GM18867 (cell line): ENCODE results near the gene ARHGAP23.
"Not testable (repeated sequence)": the region's sequence is repeated elsewhere in the genome, so short reads cannot be mapped to it uniquely, and the experiment has no call there.

Experiments
- ATAC-seq: cut with Tn5 transposase; IDR thresholded peaks from one replicate; pipeline ENCODE4 v1.9.1; 2021; ENCODE audit warnings: mild to moderate bottlenecking, moderate library complexity; ENCODE audit not compliant: unreplicated experiment

The ARHGAP23 gene

DNA sequence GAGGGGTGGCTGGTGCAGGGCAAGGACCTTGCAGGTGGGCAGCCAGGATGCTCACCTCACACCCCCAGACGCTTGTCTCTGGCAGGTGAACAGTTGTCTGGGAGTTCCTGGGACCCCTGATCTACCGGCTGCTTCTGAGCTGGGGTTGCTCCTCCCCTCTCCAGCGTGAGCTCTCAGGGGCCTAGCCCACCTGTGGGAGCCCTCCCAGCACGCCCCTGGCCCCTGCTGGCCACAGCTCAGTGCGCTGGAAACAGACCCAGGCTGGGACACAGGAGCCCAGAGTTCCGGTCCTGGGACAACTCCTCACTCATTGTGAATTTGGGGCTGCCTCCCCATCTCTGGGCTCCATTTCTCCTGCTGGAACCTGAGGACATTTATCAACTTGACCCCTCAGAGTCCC, 30.3 kb downstream of the ARHGAP23 start:
- ATAC-seq: no peak

DNA sequence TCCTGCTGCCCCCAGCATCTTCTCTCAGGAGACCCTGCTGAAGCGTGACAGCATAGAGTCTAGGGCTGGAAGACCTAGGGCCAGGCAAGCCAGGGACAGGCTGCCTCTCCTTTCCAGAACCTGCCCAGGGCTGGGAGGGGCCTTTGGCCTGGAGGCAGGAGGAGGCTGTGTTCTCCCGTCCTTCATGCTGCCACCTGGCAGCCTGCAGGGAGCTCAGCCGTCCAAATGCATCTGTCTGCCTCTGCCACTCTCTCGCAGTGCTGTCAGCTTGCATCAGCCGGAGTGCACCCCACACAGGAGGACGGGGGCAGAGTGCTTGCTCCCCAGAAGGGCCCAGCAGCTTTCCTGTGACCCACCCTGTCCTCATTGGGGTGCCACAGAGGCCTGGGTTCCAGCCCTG, 31.3 kb downstream of the ARHGAP23 start:
- no peak for ATAC-seq

DNA sequence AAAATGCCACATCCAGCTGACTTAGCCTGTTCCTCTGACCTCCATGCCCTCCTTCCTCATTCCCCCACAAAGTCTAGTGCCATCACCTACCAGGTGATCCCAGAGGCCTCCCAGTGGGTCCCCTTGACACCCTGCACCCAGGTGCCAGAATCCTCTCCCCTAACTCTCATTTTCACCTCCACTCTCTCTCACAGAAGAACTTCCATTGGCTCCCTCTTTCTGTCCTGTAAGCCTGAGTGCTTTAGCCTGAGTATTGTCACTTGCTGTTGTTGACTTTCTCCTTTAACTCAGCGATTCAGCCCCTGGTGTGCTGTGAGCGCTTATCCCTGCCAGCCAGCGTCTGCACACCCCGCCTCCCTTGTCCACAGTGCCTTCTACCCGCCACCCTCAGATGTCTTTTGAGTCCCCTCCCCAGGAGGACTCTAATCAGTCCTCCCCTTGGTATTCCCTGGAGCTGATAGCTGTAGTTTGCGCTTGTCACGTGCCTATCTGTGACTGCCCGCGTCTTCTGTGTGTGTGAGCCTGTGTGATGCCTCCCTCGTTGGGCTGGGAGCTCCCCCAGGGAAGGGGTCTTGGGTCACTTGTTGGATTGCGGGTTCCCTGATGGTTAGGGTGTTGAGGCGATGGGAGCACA, 31.9 kb downstream of the ARHGAP23 start:
- ATAC-seq: no peak

DNA sequence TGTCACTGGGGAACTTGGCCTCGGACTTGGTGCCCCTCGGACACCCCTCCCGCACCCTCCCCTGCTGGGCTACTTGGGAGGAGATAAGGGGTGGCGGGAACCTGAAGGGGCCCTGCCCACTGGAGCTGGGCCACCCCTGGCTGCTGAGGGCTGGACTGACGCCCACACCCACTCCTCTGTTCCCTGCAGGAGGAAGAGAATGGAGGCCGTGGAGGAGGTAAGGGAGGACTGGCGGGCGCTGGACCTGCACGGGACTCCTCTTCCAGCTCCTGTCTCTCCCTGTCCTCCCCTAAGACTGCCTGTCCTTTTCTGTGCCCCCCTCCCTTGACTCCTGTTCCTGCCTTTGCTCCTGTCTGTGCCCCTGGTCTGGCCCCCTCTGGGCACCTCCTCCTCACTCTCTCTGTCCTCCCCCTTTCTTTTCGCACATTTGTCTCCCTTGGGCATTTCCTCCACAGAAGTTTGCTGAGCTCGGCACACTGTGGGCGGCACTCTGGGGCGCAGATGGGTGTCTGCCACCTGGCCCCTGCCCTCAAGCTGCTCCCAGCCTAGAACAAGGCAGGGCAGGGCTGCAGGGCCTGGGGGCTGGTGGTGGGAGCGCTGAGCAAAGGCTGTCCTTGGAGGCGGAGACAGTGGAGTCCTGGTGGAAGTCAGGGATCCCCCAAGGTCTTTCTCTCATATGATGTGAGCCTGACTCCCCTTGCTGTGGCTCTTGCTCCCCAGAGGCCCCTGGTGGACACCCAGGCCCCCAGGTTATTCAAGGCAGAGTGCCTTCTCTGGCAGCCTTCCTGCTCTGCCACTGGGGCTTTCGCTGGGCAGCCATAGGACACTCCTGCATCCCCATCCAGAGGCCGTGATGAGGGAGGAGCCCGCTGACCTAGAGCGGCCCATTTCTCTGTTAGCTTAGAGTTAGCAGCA, 32.7 kb downstream of the ARHGAP23 start:
- ATAC-seq: no peak

DNA sequence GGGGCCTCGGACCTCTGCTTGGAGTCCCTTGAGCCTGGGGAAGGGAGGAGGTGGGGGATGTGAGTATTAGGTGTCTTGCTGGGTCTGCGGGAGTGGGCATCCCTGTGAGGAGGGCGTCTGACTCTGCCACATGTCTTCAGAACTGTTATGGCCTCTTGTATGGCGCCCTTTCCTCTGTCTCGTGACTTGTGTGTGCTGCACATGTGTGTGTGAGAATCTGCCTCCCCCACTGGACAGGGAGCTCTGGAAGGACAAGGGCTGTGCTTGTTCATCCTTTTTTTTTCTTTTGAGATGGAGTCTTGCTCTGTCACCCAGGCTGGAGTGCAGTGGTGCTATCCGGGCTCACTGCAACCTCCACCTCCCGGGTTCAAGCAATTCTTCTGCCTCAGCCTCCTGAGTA, 33.4 kb downstream of the ARHGAP23 start:
- ATAC-seq: no peak

DNA sequence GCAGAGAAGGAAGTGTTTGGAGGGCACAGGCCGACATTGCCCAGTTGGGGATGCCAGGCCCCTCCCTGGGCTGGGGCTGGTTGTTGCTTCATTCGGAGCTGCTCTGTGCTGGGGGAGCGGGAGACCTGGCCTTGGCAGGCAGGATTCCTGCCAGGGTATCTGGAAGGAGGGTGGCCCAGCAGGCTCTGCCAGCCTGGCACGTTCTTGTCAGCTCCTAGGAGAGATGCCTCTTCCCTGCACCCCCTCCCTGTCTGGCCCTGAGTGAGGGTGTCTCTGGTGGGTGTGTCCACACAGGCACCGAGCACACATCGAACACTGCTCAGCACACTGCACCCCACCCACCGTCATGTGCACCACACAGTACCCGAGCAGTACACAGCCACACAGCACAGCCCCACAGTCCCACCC, 35.2 kb downstream of the ARHGAP23 start:
- ATAC-seq: no peak

DNA sequence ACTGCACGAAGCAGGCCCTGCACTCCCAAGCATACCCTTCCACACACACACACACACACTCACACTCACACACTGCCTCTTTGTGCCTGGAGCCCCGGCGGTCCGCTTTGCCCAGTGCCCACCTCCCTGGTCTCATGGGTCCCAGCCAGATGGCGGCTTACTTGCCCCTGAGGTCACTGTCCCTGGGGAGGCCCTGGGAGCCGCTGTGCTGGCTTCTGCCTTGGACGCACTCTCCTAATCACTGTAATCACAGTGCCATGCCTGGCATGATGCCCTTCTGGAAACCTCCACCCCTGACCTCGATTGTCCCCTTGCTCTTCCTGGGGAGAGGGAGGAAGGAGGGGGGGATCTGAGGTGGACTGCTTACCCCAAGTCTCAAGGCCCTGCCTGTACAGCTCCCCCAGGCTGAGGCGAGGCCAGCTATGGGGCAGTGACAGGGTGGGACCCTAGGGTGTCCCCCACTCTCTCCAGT, 36.0 kb downstream of the ARHGAP23 start:
- ATAC-seq: no peak

DNA sequence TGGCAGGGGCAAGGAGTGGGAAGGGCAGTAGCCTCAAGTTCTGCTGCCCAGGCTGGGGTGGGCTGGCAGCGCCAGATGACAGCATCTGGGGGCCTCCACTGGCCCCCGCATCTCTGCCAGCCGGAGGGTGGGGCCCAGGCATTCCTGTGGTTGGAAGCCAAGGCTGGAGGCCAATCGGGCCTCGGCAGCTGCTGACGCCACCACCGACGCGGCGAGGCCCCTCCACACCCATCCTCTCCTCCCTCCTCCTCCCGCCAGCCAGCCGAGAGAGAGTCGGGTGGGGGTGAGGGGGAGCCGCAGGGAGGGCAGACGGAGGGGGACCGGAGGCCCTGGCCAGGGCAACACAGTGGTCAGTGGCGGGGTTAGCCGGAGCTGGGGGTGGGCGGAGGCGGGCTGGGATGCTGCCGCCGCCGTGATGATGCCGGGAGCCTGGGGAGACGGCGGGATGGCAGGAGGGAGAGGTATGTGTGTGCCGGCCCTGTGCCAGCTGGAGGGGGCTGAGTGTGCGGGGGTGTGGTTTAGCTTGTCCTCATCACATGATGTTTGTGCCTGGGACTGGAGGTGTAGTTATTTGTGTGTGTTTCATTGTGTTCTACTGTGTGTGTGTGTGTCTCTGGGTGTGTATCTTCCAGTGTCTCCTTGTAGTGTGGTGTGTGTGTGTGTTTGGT, 36.6 kb downstream of the ARHGAP23 start:
- ATAC-seq: no peak

DNA sequence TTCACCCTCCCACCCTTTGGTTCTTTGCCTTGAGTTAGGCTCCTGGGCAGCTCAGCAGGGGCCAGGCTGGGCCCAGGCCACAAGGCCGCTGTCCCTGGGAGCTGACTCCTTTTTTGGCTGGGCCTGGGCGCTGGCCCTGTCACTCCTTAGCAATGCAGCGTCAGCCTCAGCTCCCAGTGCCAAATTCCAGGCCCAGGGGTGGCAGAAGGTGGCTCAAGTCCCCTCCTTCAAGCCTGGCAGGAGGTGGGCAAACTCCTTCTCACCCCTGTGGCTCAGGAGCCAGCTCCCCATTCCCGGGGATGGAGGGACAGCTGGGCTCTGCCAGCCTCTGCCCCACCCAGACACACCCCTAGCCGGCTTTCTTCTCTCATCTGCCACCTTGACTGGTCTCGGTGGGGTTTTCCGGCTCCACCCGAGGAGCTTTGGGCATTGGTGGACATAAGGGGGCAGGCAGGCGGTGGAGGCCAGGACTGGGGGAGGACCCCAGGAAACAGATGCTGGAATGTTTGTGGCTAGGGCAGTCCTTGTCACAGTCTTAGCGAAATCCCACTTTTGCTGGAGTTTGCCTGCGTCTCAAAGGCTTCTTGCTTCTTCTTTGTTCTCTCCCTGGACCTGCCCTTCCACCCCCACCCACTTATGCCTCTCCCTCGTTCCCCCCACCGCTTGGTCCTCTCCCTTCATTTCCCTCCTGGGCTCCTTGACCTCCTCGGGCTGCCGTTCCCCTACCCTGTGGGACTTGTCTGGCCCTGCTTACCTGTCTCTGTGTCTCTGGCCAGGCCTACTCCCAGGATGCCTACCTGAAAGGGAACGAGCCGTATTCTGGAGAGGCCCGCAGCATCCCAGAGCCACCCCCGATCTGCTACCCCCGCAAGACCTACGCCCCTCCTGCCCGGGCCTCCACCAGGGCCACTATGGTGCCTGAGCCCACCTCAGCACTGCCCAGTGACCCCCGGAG, 37.4 kb downstream of the ARHGAP23 start:
- ATAC-seq: no peak

DNA sequence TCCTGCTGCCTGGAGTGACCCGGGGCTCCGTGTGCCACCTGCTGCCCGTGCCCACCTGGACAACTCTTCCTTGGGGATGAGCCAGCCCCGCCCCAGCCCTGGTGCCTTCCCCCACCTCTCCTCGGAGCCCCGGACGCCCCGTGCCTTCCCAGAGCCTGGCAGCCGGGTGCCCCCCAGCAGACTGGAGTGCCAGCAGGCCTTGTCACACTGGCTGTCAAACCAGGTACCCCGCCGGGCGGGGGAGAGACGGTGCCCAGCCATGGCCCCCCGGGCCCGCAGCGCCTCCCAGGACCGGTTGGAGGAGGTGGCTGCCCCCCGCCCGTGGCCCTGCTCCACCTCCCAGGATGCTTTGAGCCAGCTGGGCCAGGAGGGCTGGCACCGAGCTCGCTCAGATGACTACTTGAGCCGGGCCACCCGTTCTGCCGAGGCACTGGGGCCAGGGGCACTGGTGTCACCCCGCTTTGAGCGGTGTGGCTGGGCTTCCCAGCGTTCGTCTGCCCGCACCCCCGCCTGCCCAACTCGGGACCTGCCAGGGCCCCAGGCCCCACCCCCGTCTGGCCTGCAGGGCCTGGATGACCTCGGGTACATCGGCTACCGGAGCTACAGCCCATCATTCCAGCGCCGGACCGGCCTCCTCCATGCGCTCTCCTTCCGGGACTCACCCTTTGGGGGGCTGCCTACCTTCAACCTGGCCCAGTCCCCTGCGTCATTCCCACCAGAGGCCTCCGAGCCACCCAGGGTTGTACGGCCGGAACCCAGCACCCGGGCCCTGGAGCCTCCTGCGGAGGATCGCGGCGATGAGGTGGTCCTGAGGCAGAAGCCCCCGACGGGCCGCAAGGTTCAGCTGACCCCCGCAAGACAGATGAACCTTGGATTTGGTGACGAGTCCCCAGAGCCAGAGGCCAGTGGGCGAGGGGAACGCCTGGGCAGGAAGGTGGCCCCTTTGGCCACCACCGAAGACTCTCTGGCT, 38.4 kb downstream of the ARHGAP23 start:
- ATAC-seq: no peak

DNA sequence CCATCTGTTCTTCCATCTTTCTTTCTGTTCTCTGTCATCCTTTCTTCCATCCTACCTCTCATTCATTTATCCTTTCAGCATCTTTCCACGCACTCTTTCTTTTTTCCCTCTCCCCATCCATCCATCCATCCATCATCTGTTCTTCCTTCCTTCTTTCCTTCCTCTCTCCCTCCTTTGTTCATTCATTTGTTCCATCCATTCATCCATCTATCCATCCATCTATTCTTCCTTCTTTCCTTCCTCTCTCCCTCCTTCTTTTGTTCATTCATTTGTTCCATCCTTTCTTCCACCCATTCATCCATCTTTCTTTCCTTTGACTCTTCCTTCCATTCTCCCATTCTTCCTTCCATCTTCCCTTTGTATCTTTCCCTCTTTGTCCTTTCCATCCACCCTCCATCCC, 39.2 kb downstream of the ARHGAP23 start:
- ATAC-seq: no peak

DNA sequence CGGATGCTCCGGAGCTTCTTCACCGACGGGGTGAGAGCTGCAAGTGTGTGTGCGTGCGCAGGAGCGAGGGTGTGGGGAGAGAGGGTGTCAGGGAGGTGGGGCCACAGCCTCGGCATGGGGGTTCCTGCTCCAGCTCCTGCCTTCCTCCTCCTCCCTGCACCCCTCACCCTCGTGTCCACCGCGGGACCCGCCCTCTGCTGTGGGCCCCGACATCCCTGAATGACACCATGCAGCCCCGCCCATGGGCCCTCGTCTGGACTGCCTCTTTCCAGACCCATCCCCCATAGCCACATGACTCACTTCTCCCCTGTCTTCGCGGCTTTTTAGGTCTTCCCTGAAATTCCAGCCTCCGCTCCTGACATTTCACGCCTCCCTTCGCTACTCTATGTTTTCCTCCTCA, 41.6 kb downstream of the ARHGAP23 start:
- no peak for ATAC-seq

DNA sequence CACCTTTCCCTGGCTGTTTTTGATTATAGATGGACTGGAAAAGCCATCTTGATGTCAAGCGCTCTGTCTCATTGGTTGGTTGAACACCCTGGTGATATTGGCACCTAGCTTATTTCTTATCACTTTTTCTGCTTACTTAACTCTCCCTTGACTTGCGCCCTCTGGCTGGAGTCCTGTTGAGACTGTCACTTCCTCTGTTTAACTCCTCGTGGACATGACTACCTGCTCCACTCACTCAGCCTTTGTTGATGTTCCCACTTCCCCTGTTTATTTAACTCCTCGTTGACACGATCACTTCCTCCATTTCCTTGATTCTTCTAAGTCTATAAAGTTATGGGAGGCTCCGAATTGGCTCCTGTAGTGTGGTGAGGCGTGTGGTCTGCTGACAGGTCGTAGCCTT, 43.0 kb downstream of the ARHGAP23 start:
- ATAC-seq: not testable (repeated sequence)

DNA sequence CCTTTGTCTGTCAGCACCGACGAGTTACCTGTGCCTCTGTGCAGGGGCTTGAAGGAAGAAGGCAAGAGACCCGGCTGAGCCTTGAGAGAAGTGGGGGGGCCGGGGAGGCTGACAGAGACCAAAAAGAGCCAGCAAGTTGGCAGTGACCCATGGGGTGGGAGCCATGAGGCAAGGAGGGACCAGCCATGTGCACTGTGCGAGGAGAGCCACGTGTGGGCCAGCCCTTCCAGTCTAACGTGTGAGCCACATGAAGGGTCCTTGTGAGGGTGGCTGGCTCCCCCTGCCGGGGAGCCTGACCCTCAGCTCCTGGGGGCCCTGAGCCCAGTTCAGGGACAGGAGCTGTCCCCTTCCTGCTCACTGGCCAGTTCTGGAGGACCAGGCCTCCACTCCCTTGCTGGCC, 46.4 kb downstream of the ARHGAP23 start:
- ATAC-seq: not testable (repeated sequence)

DNA sequence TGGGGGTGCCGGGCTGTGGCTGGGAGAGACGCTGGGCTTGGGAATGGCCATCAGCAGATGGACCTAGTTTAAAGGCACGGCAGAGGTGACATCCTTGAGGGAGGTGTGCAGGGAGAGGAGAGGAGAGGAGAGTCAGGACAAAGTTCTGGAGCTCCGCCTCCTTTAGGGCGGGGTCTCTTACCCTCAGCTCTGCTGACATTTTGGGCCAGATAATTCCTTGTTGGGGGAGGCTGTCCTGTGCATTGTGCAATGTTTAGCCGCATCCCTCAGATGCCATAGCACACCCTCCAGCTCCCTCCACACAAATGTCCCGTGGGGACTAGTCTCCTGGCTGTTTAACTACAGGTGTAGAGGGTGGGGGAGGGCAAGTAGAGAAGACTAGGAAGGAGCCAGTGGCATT, 48.3 kb downstream of the ARHGAP23 start:
- ATAC-seq: no peak

DNA sequence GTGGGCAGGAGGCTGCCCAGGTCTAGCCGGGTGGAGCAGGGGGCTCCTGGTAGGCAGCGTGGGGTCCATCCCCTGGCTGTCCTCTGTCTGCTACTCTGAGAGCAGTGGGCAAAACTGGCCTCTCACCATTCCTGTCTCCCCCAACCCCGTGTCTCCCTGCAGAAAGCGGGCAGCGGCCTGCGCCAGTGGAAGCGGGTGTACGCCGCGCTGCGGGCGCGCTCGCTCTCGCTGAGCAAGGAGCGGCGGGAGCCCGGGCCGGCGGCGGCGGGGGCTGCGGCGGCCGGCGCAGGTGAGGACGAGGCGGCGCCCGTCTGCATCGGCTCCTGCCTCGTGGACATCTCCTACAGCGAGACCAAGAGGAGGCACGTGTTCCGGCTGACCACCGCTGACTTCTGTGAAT, 49.2 kb downstream of the ARHGAP23 start:
- not testable (repeated sequence) for ATAC-seq

DNA sequence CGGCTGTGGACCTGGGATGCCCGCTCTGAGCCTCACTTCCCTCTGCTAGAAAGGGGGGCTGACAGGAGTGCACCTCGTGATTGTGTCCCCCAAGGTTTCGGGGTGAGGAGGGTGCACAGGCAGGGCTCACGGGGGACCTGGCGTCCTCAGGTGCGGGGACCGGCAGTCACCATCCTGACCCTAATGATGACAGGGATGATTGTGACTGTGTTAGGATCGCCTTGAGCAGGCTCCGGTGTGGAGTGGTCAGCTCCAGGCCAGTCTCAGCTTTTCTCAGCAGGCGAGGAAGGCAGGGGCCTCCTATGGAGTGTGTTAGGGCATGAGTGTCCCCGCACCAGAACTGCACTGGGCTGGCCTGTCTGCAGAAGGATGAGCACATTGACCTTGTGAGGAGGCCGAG, 49.7 kb downstream of the ARHGAP23 start:
- ATAC-seq: not testable (repeated sequence)

DNA sequence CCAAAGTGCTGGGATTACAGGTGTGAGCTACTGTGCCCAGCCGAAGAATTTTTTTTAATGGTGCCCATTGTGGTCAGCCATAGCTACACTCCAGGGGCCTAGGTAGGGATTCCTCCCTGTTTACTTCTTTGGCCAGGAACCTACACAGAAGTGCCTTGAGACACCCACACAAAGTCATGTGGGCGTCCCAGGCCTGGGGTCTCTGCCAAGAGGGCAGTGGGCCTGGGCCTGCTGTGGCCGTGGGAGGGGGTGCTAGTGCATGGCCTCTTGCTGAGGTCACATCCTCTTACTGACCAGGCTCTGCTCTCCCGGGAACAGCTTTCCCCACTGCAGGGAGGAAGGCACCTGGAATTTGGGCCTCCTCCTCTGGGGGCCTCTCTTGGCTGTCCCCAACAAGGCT, 50.4 kb downstream of the ARHGAP23 start:
- not testable (repeated sequence) for ATAC-seq

DNA sequence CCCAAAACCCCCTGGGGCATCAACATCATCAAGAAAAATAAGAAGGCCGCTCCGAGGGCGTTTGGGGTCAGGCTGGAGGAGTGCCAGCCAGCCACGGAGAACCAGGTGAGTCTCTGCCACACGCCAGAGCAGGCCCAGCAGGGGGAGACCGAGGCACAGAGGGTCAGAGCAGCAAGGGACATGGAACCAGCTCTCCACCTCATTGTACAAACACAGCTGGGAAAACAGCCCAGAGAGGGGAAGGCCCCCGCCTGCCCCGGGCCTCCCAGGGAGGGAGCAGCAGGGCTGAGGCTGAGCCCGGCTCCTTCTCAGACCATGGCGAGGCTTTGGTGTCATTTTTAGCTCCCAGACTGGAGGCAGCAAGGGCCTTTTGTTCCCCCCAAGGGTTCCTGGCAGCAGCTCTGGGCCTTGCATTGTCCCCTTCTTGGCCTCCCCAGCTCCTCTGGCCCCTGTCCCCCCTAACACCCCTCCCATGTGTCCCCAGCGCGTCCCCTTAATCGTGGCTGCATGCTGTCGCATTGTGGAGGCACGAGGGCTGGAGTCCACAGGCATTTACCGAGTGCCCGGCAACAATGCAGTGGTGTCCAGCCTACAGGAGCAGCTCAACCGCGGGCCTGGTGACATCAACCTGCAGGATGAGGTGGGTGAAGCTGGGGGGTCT, 53.9 kb downstream of the ARHGAP23 start:
- not testable (repeated sequence) for ATAC-seq
